IPS DF 6.9 (cell line): ENCODE measurements around the gene BCS1L.

Experiments
- DNase-seq: peaks from one replicate; pipeline ENCODE4 v3.0.0-alpha.2; 2013; ENCODE audit warnings: low read depth, low spot score
- H3K27ac ChIP-seq: one replicate; pipeline ENCODE4 v1.5.1; 2013; ENCODE audit warnings: low read length, control low read depth
- H3K27me3 ChIP-seq: 2 replicates; pipeline ENCODE4 v1.6.1; 2013; ENCODE audit warnings: mild to moderate bottlenecking, low read length; ENCODE audit not compliant: control insufficient read depth, insufficient read depth
- H3K36me3 ChIP-seq: 2 replicates; pipeline ENCODE4 v1.6.1; 2013; ENCODE audit warnings: low read length; ENCODE audit not compliant: control insufficient read depth, insufficient read depth
- H3K4me1 ChIP-seq: 2 replicates; pipeline ENCODE4 v1.6.1; 2013; ENCODE audit warnings: low read length; ENCODE audit not compliant: control insufficient read depth, insufficient read depth
- H3K4me3 ChIP-seq: 2 replicates; pipeline ENCODE4 v1.5.1; 2013; ENCODE audit warnings: mild to moderate bottlenecking, low read length
- H3K9me3 ChIP-seq: 2 replicates; pipeline ENCODE4 v1.6.1; 2013; ENCODE audit warnings: low read length, inconsistent platforms; ENCODE audit not compliant: control insufficient read depth, insufficient read depth
- WGBS: extraction: QIAGEN DNeasy Blood & Tissue Kit; methylation state at CpG from one replicate; pipeline ENCODE4 v1.1.7; 2013; ENCODE audit warnings: mixed read lengths, missing lambda C conversion rate; ENCODE audit not compliant: insufficient read length, insufficient coverage; 5-methylcytosine and 5-hydroxymethylcytosine counted together

The BCS1L gene

DNA sequence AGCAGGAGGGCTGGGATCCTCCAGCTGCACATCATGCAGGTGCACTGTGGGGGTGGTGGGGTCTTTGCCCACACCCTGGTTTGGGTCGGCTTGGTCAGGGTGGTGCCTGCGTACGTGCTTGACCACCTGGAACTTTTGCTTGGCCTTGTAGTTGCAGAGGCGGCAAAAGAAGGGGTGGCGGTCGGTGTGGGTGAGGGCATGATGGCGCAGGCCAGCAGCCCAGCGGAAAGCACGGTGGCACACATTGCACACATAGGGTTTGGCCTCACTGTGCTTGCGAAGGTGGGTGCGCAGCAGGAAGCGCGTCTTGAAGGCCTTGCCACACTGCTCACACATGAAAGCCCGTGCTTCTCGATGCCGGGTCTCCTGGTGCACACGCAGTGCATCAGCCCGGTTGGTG lies 21.1 kb upstream of the BCS1L start:
- no CpG with 5 or more reads among the region's 18 CpGs for WGBS
- DNase-seq = no peak
- no peaks in the 10 kb centered on the region for H3K4me1 ChIP-seq

DNA sequence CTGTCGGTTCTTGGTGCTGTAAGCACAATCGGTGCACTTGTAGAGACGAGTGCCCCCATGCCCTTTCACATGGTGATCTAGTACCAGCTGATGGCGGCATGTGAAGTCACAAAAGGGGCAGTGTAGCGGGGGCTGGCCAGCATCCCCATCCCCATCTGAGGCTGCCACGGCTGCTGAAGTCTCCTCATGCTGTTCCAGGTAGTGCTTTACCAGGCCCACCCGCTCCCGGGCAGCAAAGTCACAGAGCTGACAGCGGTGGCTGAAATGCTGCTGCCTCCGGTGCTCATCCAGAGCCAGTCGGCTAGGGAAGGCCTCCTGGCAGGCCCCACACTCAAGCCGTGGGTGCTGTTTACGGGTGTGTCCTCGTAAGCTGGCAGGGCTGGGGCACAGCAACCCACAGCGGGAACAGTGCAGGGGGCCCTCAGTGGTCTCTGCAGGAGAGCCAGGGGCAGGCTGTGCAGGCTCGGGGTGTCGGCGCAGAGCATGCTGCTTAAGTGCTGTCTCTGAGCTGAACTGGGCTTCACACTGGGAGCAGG lies 17.3 kb upstream of the BCS1L start:
- Histone ChIP-seq H3K4me3 (no peak overlapping the region), H3K4me1 (no peaks in the 10 kb centered on the region), H3K27ac (no peak overlapping the region), H3K27me3 (no peaks in the 10 kb centered on the region), H3K9me3 (no peaks in the 10 kb centered on the region), H3K36me3 (peaks cover 51% of the 10 kb centered on the region)
- WGBS = no CpG with 5 or more reads among the region's 18 CpGs
- no peak for DNase-seq

More for the DNA sequence above, 21.1 kb upstream of the BCS1L start:
- H3K27ac ChIP-seq = no peak overlapping the region
- H3K36me3 ChIP-seq = peaks cover 39% of the 10 kb centered on the region
- H3K27me3 ChIP-seq = no peaks in the 10 kb centered on the region
- H3K9me3 ChIP-seq = no peaks in the 10 kb centered on the region
- H3K4me3 ChIP-seq = no peak overlapping the region

DNA sequence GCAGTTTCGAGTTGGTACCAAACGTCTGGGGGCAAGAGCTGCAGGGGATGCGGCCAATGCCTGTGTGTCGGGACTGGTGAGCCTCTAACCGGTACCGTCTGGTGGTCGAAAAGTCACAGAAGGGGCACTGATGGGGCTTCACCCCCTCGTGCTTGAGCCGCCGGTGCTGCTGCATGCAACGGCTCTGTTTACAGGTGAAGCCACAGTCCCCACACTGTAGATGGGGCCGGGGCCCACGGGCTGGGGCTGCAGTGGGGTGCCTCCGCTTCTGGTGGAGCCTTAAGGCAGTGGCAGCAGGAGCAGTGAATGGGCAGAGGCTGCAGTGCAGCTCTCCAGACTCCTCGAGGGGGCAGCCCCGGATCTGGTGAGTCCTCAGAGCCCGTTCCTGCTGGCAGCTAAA lies 16.7 kb upstream of the BCS1L start:
- no CpG with 5 or more reads among the region's 17 CpGs for WGBS
- H3K27me3 ChIP-seq = no peaks in the 10 kb centered on the region
- H3K4me3 ChIP-seq = no peak overlapping the region
- H3K27ac ChIP-seq = no peak overlapping the region
- peaks cover 51% of the 10 kb centered on the region for H3K36me3 ChIP-seq
- no peak for DNase-seq
- no peaks in the 10 kb centered on the region for H3K9me3 ChIP-seq
- no peaks in the 10 kb centered on the region for H3K4me1 ChIP-seq

DNA sequence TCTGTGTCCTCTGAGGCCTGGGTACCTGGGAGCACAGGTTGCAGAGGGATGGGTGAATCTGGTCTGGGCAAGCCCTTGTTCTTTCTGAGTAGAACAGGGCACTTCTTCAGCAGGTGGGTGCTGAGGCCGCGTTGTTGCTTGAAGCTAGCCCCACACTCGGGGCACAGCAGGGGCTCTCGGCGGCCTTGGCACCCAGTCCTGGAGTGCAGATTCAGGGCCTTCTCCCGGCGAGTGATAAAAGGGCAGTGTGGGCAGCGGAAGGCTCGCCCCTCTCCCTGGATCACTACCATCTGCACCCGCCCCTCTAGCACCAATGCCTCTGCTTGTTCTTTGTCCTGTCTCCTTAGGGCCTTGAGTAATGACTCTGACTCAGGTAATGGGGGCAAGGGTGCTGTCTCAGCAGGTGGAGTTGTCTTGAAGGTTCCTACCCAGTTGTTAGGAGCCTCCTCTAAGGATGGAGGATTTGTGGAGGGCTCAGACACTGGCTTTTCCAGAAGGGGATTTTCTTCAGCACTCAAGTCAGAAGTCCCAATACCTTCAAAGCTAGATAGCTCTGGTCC lies 15.7 kb upstream of the BCS1L start:
- no CpG with 5 or more reads among the region's 10 CpGs for WGBS
- no peaks in the 10 kb centered on the region for H3K4me1 ChIP-seq
- no peak for DNase-seq
- no peaks in the 10 kb centered on the region for H3K27me3 ChIP-seq
- no peaks in the 10 kb centered on the region for H3K9me3 ChIP-seq
- no peak overlapping the region for H3K4me3 ChIP-seq
- H3K36me3 ChIP-seq = peaks cover 52% of the 10 kb centered on the region
- H3K27ac ChIP-seq = no peak overlapping the region

DNA sequence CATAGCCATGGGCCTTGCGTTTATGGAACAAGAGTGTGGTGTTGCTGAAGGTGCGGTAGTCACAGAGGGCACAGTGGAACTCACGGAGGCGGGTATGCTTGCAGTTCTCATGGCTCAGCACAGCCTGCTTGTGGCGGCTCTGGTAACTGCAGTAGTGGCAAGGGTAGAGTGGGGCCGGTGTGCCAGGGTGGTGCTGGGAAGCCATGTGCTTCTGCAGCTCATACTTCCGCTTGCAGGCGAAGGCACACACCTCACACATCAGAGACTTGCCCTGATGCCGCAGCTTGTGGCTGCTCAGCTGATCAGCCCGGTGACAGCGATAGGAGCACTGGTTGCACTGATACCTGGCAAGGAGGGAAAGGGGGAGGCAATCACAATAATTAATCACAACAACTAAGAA lies 14.8 kb upstream of the BCS1L start:
- WGBS = no CpG with 5 or more reads among the region's 11 CpGs
- no peak overlapping the region for H3K4me3 ChIP-seq
- no peaks in the 10 kb centered on the region for H3K4me1 ChIP-seq
- no peak overlapping the region for H3K27ac ChIP-seq
- peaks cover 52% of the 10 kb centered on the region for H3K36me3 ChIP-seq
- H3K9me3 ChIP-seq = no peaks in the 10 kb centered on the region
- no peaks in the 10 kb centered on the region for H3K27me3 ChIP-seq
- no peak for DNase-seq

DNA sequence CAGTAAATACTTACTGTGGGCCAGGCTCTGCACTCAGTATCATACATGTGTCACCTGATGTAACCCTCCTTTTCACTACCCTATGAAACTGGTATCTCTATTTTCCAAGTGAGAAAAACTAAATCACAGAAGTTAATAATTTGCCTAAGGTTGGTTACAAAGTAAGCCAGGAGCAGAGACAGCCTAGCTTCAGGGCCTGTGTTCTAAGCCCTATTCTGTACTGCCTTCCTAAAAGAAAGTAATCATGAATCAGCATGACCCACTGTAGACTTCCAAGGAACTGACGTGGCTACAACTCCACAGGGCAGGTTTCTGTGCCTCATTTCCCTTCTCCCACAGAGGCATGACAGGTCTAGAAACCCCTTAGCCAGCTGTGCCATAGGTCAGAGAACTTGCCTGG lies 14.4 kb upstream of the BCS1L start:
- Histone ChIP-seq H3K4me3 (no peak overlapping the region), H3K4me1 (no peaks in the 10 kb centered on the region), H3K36me3 (peaks cover 51% of the 10 kb centered on the region), H3K9me3 (no peaks in the 10 kb centered on the region), H3K27ac (no peak overlapping the region), H3K27me3 (no peaks in the 10 kb centered on the region)
- no peak for DNase-seq
- WGBS = no CpG with 5 or more reads among the region's 1 CpG

DNA sequence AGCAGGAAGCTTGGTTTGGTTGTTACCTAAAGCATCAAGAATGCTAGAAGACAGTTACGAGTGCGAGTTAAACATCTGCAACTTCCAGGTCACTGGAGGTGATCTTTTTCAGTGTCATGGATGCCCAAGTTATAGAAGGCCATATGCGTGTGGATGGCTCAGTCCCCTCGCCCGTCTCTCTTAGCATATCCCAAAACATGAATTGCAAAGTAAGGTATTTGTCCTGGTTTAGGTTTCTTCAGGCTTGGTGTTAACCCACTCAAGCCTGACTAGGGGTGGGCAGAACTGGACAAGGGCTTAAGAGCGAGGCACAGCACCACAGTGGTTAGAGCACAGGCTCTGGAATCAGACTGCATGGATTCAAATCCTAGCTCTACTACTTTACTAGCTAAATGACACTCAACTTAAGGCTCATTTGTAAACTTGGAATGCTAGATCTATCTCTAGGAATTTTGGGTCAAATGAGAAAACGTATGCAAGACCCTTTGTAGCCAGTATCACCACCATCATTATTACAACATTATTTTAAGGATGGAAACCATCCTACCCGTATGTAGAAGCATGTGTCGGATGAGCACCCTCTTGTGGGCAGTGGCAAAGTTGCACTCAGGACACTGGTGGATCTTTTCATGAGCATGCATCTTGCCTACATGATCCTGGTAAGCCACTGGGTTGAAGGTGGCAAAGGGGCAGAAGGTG lies 11.2 kb upstream of the BCS1L start:
- DNase-seq = no peak
- Histone ChIP-seq H3K36me3 (peaks cover 50% of the 10 kb centered on the region), H3K4me1 (no peaks in the 10 kb centered on the region), H3K27ac (no peak overlapping the region), H3K4me3 (no peak overlapping the region), H3K27me3 (no peaks in the 10 kb centered on the region), H3K9me3 (no peaks in the 10 kb centered on the region)
- no CpG with 5 or more reads among the region's 9 CpGs for WGBS

DNA sequence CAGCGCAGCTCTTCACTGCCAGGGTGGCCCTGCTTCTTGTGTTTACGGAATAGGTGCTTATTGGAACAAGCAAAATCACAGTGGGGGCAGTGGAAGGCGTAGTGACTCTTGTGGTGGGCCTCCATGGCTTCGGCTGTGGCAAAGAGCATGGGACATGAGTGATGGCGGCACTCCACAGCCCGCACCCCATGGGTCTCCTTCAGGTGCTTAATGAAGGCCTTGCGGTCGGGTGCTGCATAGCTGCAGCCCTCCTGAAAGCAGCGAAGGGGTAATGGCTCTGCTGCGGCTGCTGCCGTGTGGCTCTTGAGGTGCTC lies 10.7 kb upstream of the BCS1L start:
- H3K27ac ChIP-seq = no peak overlapping the region
- no peaks in the 10 kb centered on the region for H3K9me3 ChIP-seq
- DNase-seq = no peak
- H3K36me3 ChIP-seq = peaks cover 46% of the 10 kb centered on the region
- no peaks in the 10 kb centered on the region for H3K27me3 ChIP-seq
- no peak overlapping the region; the same call in 1 of the 2 replicates for H3K4me3 ChIP-seq
- WGBS = no CpG with 5 or more reads among the region's 11 CpGs
- H3K4me1 ChIP-seq = no peaks in the 10 kb centered on the region

DNA sequence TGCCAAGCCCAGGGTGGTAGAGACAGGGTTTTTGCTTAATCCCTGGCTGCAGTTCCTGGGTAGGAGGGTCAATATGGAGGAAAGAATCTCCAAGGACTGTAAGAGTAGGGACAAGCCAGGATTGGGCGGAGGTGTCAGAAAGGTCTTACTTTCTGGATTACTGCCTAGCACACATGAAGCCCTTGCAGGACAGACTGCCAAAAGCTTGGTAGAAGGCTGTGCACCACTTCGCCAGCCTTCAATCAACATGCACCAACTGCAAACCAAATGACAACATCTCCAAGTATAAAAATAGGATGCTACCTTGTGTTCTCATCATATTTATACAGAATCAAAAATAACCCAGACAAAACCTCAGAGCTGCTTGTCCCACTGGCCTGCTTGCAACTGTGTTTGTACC lies 3.7 kb upstream of the BCS1L start:
- no peak overlapping the region for H3K27ac ChIP-seq
- H3K36me3 ChIP-seq = peaks cover 18% of the 10 kb centered on the region; the same call in 1 of the 2 replicates
- no peaks in the 10 kb centered on the region for H3K4me1 ChIP-seq
- no peaks in the 10 kb centered on the region for H3K9me3 ChIP-seq
- no peak overlapping the region for H3K4me3 ChIP-seq
- H3K27me3 ChIP-seq = no peaks in the 10 kb centered on the region
- no peak for DNase-seq
- WGBS = no CpG with 5 or more reads among the region's 2 CpGs

DNA sequence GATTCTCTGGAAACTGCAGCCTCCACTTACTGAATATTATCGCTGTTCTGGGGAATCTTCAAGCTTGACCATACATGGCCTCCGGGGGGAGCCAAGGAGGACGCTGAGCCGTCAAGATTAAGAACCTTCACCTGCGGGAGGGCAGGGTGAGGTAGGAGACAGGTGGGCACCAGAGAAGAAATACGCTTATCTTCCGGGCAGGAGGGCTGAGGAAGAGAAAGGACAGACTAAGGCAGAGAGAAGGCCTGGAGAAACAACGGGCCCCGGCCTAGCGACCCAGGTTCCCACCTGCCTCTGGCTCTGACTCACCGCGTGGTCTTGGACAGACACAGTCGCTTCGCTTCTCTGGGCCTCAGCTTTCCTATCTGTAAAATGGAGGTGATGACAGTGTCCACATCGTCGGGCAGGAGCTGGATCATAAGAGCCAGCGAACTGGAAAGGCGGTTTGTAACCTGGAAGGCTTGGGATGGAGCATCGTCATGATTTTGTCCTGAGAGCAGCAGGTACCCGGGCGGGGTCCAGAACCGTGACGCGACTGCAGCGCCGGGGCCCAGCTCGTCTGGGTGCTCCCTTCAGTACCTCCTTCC lies 719 bp upstream of the BCS1L start:
- H3K4me3 ChIP-seq = peak overlapping the region; percentile 87
- H3K36me3 ChIP-seq = peaks cover 23% of the 10 kb centered on the region
- no peaks in the 10 kb centered on the region for H3K4me1 ChIP-seq
- no peaks in the 10 kb centered on the region for H3K27me3 ChIP-seq
- H3K9me3 ChIP-seq = no peaks in the 10 kb centered on the region
- no CpG with 5 or more reads among the region's 27 CpGs for WGBS
- no peak for DNase-seq
- no peak overlapping the region for H3K27ac ChIP-seq
